Measurements from ENCODE around the gene DNAH11. TPM values are rescaled to one million over a fixed set of nuclear protein-coding genes. Genes with fewer than 3 reads are reported as not detected.
"Not testable (repeated sequence)": the region's sequence is repeated elsewhere in the genome, so short reads cannot be mapped to it uniquely, and the experiment has no call there.

Gene DNAH11
- total RNA-seq, 2 experiments from 2014 or later = not detected

GRCh38 chr7:21704359-21704758 lies 161.5 kb downstream of the DNAH11 start:
- ChIA-PET POLR2A (no interaction called here), CTCF (no interaction called here)

GRCh38 chr7:21706131-21706530 lies 163.3 kb downstream of the DNAH11 start:
- ChIA-PET POLR2A (no interaction called here), CTCF (no interaction called here)

DNA sequence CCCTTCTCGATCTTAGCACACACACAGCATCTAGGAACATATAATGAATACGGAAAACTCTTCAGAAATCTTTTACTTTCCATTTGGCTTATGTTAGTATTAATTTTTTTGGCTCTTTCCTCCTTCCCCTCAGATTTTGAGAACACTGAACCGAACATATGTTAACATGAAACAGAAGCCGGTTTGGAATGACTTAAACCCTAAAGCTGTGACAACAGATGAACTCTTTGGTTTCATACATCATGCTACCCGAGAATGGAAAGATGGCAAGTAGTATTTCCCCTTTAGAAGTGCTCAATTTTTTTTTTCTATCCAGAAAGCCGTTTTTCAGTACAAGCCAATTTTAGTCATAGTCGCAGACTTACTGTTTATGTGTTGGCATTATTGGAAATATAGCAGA lies 164.7 kb downstream of the DNAH11 start:
- CTCF ChIA-PET = interaction anchor here (0.5 kb wide), 1 partner anchor 286 kb away, joined by 4 read pairs; no protein-coding TSS in a partner anchor

DNA sequence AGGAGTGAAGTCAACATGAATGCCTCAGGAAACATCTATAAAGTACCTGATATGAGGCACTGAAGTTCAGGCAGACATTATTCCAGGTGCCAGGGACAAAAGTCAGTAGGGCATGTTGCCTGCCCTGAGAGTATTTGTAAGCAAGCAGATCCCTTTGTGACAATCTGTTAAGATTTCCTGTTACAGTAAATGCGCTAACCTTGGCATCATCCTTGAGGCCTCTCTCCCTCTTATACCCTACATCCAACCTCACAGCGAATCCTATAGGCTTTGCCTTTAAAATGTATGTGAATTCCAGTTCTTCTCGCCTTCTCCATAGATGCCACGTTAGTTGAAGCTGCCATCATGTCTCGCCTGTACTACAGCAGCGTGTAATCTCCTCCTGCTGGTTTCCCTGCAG lies 165.3 kb downstream of the DNAH11 start:
- CTCF ChIA-PET = no interaction called here
- POLR2A ChIA-PET = no interaction called here

More for the DNA sequence above, 164.7 kb downstream of the DNAH11 start:
- POLR2A ChIA-PET = no interaction called here

GRCh38 chr7:21717323-21717722 lies 174.5 kb downstream of the DNAH11 start:
- POLR2A ChIA-PET = no interaction called here
- CTCF ChIA-PET = no interaction called here

DNA sequence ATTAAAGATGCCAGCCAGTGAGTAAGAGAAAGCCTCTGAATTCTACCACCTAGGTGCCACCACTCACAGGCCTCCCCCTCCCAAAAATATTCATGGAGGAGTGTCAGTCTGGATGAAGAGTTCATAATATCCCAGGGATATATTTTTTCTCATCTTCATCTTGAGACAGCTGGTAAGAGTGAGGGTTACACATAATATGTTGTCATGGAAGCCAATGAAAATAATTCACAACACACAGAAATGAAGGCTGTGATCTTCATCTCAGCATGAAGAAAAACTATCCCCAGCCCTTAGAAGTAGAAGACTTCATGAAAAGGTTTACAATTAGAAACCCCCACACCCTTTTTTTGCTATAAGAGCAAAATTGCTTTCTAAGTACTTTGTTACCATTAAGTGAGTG lies 175.6 kb downstream of the DNAH11 start:
- CTCF ChIA-PET = no interaction called here
- POLR2A ChIA-PET = no interaction called here

- POLR2A ChIA-PET = no interaction called here
- CTCF ChIA-PET = no interaction called here
These were observed 177.0 kb downstream of the DNAH11 start for GRCh38 chr7:21719846-21720245.

- ChIA-PET CTCF (no interaction called here), POLR2A (no interaction called here)
These were observed 179.5 kb downstream of the DNAH11 start for GRCh38 chr7:21722371-21722770.

DNA sequence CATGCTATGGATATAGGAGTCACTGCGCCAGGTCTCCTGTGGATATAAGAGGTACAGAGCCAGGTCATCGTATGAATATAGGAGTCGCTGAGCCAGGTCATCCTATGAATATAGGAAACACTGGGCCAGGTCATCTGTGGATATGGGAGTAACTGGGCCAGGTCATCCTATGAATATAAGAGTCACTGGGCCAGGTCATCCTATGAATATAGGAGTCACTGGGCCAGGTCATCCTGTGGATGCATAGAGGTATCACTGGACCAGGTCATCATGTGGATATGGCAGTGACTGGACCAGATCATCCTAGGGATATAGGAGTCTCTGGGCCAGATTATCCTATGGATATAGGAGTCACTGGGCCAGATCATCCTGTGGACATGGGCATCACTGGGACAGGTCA lies 181.7 kb downstream of the DNAH11 start:
- POLR2A ChIA-PET = no interaction called here
- CTCF ChIA-PET = no interaction called here

DNA sequence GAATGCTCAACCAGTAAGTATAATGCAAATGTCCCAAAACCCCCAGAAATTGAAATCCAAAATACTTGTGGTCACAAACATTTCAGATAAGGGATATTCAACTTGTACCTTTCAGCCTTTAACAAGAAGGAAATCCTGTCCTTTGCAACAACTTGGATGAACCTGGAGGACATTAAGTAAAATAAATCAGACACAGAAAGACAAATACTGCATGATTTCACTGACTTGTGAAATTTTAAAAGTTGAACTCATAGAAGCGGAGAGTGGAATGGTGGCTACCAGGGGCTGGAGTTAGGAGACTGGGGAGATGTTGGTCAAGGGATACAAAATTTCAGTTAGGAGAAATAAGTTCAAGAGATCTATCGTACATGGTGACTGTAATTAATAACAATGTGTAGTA lies 187.6 kb downstream of the DNAH11 start:
- ChIA-PET CTCF (no interaction called here), POLR2A (no interaction called here)

- POLR2A ChIA-PET = no interaction called here
- CTCF ChIA-PET = no interaction called here
These were observed 189.1 kb downstream of the DNAH11 start for GRCh38 chr7:21731977-21732376.

DNA sequence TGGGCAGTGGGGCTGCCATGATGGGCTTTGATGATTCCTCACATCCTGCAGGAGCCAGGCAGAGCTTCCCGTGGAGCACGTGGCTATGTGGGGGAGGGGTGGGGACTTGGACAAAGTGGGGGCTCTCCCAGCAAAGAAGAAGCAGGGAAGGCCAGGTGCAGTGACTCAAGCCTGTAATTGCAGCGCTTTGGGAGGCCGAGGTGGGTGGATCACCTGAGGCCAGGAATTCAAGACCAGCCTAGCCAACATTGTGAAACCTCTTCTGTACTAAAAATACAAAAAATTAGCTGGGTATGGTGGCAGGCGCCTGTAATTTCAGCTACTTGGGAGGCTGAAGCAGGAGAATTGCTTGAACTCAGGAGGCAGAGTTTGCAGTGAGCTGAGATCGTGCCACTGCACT lies 190.1 kb downstream of the DNAH11 start:
- POLR2A ChIA-PET, CTCF ChIA-PET: not testable (repeated sequence)

DNA sequence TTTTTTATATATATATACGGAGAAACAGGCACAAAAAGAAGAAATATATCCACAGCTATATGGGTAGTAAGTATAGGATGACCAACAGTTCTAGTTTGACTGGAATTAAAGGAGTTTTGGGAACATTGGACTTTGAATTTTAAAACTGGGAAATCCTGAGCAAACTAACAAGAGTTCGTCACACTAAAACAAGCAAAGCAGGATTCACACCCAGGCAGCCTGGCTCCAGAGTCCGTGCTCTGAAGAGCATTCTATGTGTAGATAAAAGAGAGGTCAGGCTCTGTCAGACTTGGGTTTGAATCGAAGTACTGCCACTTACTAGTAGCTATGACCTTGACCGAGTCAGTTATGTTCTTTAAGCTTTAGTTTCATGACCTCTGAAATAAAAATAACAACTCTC lies 191.0 kb downstream of the DNAH11 start:
- CTCF ChIA-PET = no interaction called here
- POLR2A ChIA-PET = no interaction called here

- ChIA-PET POLR2A (no interaction called here), CTCF (interaction anchor here (0.6 kb wide), 1 partner anchor 1082 kb away, joined by 3 read pairs; no protein-coding TSS in a partner anchor)
These were observed 200.7 kb downstream of the DNAH11 start for GRCh38 chr7:21743493-21743892.

GRCh38 chr7:21746949-21747348 lies 204.1 kb downstream of the DNAH11 start:
- CTCF ChIA-PET = no interaction called here
- POLR2A ChIA-PET = no interaction called here

DNA sequence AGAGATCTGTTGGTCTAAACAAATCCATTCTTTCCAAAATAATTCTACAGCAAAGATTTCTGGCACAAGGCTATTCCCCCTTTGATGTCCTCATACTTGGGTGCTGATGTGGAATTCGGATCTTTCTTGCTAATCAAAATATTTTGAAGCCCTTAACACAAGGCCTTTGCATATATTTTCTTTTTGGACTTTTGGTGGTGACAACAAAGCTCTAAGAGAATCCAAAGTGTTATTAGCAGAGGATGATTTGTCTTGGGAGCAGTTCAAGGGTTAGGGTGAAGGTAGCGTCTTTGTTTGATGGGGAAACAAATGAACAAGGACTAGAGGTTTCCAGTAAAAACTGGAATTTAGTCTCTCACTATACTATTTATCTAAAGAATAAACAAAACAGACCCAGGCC lies 205.0 kb downstream of the DNAH11 start:
- CTCF ChIA-PET = no interaction called here

DNA sequence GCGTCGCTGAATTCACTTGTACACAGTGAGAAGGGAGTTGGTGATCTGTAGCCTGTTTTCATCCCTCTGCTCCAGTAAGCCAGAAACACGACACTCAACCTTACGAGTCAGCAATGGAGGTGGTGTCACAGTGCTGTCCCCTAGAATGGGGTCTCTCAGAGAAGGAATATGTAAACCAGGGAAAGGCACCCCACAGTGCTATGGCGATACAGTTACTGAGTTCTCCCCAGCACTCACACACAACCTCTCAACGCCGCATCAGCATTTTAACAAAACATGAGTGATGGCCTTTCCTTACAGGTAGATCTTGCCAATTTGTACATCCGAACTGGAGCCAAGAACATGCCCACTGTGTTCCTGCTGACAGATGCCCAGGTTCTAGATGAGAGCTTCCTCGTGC lies 206.5 kb downstream of the DNAH11 start:
- ChIA-PET POLR2A (no interaction called here), CTCF (no interaction called here)

More for the DNA sequence above, 205.0 kb downstream of the DNAH11 start:
- POLR2A ChIA-PET = no interaction called here

DNA sequence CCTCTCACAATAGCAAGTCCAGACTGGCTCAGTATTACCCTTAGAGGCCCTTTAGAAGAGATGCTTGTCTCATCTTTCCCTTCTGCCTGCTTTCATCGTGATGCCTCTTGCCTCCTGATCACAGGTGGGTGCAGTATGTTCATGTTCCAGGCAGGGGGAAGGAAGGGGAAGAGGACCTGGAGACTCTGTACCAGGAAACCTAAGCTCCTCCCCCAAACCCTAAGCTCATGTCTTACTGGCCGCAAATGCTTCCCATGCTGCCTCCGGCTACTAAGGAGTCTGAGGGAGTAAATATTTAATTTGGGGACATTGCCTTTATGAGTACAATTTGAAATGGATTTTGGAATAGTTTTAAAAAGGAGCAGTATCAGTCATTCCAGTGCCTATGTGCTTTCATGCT lies 210.2 kb downstream of the DNAH11 start:
- CTCF ChIA-PET = no interaction called here
- POLR2A ChIA-PET = no interaction called here

DNA sequence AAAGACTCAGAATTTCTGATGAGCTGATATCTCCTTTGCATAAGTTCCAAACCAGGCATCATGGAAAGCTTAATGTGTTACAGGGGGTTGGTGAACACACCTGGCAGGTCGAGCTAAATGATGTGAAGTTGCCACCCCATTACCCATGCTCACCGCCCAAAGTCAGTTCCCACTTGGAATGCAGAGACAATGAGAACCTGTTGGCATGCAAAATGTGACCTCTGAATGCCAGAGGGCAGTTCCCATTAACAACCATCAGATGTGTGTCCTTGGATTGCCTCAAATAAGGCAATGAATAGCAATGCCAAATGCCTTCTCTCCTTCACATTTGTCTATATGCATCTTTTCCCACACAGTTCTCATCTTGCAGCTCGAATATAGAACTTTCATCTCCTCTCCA lies 212.1 kb downstream of the DNAH11 start:
- POLR2A ChIA-PET = no interaction called here

GRCh38 chr7:21757537-21758282 lies 214.9 kb downstream of the DNAH11 start:
- ChIA-PET POLR2A (no interaction called here), CTCF (no interaction called here)

More for the DNA sequence above, 212.1 kb downstream of the DNAH11 start:
- CTCF ChIA-PET = no interaction called here

DNA sequence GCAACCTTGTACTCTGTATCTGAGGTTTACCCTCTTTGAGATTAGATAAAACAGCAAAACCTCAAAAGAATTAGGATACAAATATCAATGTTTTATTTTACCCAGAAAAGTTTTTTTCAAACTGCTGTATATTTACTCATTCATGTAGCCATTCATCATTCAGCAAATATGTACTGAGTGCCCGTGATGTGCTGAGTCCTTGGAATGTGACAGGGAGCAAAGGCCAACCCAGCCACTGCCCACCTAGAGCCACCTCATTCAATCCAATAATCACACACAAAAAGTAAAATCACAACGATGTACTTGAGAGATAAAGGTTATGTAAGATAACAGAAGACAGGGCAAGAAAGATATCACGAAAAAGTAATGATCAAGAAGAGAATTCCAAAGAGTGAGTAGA lies 215.4 kb downstream of the DNAH11 start:
- POLR2A ChIA-PET = no interaction called here
- CTCF ChIA-PET = no interaction called here

DNA sequence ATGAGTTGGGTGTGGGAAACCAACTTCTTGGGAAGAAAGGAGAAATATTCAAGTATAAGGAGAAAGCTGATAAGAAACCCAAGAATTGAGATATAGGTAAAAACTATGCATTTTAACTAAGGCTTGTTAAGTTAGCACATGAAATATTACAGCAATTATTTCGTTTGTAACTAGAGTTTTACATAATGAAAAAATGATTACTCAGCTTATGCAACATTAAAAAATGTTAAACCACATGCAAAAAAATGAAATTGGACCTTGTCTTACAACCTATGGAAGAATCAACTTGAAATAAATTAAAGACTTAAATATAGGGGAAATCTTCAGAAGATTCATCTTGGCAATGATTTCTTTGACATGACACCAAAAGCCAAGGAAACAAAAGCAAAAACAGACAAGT lies 219.6 kb downstream of the DNAH11 start:
- POLR2A ChIA-PET = no interaction called here
- CTCF ChIA-PET = no interaction called here

DNA sequence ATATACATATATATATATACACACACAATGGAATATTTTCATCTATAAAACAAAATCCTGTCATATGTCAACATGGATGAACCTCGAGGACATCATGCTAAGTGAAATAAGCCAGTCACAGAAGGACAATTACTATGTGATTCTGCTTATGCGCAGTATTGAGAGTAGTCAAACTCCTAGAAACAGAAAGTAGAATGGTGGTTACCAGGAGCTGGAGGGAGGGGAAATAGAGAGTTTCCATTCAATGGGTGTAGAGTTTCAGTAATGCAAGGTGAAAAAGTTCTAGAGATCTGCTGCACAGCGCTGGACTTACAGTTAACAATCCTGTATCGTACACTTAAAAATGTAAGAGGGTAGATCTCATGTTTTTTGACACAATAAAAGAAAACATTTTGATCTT lies 221.0 kb downstream of the DNAH11 start:
- ChIA-PET POLR2A (no interaction called here), CTCF (no interaction called here)

Measured in activated CD8-positive, alpha-beta memory T cell treated with anti-CD3 and anti-CD28 coated beads for 36 hours (primary cell).